ELR (cell line): ENCODE measurements around the gene ACTL7A.
"Not testable (repeated sequence)": the region's sequence is repeated elsewhere in the genome, so short reads cannot be mapped to it uniquely, and the experiment has no call there.

ENCODE experiments used
- DNase-seq: peaks from one replicate; pipeline ENCODE4 v3.0.0-alpha.2; 2015; ENCODE audit warnings: low read depth

Gene ACTL7A

GRCh38 chr9:108880738-108881316 is 18.8 kb downstream of the ACTL7A start:
- DNase-seq = no peak

GRCh38 chr9:108882052-108882888 is 20.2 kb downstream of the ACTL7A start:
- DNase-seq = no peak

- no peak for DNase-seq
These were observed 21.0 kb downstream of the ACTL7A start for GRCh38 chr9:108883085-108883484.

- no peak for DNase-seq
These were observed 22.6 kb downstream of the ACTL7A start for GRCh38 chr9:108884701-108885100.

GRCh38 chr9:108885643-108886348 is 23.7 kb downstream of the ACTL7A start:
- peak; percentile 85 for DNase-seq

GRCh38 chr9:108886594-108887271 is 24.7 kb downstream of the ACTL7A start:
- not testable (repeated sequence) for DNase-seq

GRCh38 chr9:108889649-108890067 is 27.6 kb downstream of the ACTL7A start:
- DNase-seq = peak; percentile 59

GRCh38 chr9:108894225-108894997 is 32.3 kb downstream of the ACTL7A start:
- DNase-seq = no peak

GRCh38 chr9:108897324-108898096 is 35.4 kb downstream of the ACTL7A start:
- DNase-seq = no peak

- not testable (repeated sequence) for DNase-seq
These were observed 37.1 kb downstream of the ACTL7A start for GRCh38 chr9:108899023-108899695.

- no peak for DNase-seq
These were observed 38.1 kb downstream of the ACTL7A start for GRCh38 chr9:108900176-108900575.

GRCh38 chr9:108903420-108904103 is 41.5 kb downstream of the ACTL7A start:
- no peak for DNase-seq

- no peak for DNase-seq
These were observed 42.1 kb downstream of the ACTL7A start for GRCh38 chr9:108904161-108904560.

GRCh38 chr9:108905494-108905893 is 43.4 kb downstream of the ACTL7A start:
- DNase-seq = no peak

- DNase-seq = no peak
These were observed 48.3 kb downstream of the ACTL7A start for GRCh38 chr9:108910402-108910801.

- no peak for DNase-seq
These were observed 48.8 kb downstream of the ACTL7A start for GRCh38 chr9:108910914-108911313.

- DNase-seq = no peak
These were observed 49.8 kb downstream of the ACTL7A start for GRCh38 chr9:108911820-108912219.
